NCI-H2081 treated with DMSO at 0.1 percent for 48 hours (cell line): ENCODE results near the gene GFOD1.

ENCODE experiments used
- DNase-seq: peaks from one replicate; lab custom pipeline; 2025; lab: John Stamatoyannopoulos, UW

The GFOD1 gene

DNA sequence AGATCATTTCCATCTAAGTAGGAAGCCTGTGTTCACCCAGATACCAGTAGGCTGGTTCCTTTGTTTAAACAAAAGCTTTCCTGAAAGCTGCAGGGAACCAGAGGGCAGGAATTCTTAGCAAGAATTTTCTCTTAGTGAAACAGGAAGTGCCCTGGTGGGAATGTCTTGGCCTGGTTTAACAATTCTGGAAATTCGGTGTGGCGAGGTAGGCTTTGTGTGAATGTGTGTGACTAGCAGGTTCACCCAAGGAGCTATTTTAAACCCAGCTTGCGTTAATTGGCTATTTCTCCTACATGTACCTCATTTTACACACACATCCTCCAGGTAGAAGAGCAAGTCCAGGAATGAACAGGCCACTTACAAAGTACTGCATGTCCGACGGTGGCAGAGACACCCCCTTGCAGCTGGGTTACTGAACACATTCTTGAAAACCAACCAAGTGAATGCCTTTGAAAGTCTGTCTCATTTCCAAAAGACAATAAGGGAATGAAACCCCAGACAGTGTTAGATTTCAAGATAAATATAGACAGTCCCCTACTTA, 64.6 kb downstream of the GFOD1 start:
- no peak for DNase-seq

- DNase-seq, result no peak
Observed at GRCh38 chr6:13421425-13422059, 65.9 kb downstream of the GFOD1 start.

DNA sequence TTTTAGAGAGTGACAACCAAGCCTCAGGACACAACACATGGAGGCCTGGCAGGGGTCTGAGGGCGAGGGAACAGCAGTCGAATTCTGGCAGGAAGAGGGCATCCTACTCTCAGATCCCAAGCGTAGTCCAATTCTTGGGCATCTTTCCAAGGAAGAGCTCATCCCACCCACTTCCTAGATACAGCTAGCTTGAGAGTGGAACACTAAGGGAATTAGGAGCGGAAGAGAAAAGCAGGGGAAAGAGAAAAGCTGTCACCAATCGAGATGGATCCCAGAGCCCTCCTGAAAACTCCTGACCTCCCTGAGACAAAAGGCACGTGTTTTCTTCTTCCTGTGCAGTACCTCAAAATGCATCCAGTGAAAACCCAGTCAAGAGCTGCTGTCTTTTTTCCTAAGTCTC, 67.1 kb downstream of the GFOD1 start:
- DNase-seq, result no peak

GRCh38 chr6:13419422-13420195, 67.8 kb downstream of the GFOD1 start:
- DNase-seq, result no peak

DNA sequence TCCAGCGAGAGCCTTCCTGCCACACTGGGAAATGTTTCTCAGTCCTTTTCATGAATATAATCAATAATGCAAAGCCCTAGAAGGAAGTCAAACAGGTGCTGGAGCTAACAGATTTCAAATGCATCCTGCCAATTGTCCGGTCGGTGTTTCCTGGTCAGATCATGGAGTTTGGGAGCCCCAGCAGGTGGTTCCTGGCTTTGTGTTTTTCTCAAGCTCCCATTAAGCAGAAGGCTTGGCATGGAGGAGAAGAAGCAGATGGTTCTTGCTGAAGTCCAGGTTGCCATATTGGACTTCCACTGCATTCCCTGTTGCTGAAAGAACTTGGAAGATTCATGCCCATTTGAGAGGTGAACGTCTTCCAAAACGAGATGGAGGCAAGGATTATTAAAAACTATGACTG, 68.6 kb downstream of the GFOD1 start:
- DNase-seq, result no peak

DNA sequence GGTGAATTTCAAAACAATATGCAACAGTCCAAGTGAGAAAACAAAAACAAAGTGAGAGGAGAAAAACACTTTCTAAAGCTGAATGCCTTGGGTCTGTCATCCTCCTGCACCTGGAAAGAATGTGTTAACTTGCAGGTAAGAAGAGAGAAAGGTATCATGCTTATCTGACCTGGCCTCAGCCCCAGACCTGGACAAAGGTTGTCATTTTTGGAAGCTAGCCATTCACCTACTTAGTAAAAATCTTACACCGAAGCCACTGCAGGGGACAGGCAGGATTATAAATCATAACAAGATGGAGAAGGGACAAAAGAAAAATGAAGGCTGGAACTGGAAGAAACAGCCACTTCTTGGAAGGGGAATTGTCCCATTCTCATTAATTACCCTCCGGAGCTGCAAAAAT, 69.4 kb downstream of the GFOD1 start:
- DNase-seq, result no peak

DNA sequence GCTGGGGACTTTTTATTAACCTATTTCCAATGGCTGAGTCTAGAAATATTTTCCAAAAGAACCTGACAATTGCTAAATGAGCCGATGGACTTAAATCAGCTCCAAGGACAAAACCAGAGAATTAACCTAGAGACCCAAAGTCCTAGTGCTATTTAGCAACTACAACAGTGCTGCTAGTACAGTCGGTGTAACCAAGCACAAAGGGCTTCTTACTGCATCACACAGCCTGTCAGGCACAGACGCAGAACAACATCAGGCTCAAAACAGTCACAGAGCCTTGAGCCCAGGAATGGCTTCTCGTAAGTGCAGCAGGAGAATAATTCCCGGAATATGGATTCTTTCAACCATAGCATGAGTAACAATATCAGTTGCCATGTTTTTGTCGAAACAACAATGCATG, 70.0 kb downstream of the GFOD1 start:
- no peak for DNase-seq

DNA sequence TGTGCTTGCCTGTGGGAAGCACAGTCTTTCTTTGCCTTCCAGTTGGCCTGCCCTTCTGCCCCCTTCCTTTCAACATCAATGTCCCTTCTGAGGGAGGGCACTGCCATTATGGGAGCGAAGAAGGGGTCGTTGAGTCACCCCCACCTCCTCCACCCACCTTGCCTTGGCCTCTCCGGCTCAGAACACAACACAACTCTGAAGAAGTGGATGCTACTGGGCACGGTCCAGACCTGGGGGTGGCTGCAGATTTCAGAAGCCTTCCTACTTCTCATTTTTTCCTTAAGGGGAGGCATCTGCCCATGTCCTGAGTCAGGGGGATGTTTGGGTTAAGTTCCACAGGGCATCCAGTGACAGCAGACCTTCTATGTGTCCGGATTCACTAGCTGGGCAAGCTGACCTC, 72.1 kb downstream of the GFOD1 start:
- DNase-seq, result no peak

DNA sequence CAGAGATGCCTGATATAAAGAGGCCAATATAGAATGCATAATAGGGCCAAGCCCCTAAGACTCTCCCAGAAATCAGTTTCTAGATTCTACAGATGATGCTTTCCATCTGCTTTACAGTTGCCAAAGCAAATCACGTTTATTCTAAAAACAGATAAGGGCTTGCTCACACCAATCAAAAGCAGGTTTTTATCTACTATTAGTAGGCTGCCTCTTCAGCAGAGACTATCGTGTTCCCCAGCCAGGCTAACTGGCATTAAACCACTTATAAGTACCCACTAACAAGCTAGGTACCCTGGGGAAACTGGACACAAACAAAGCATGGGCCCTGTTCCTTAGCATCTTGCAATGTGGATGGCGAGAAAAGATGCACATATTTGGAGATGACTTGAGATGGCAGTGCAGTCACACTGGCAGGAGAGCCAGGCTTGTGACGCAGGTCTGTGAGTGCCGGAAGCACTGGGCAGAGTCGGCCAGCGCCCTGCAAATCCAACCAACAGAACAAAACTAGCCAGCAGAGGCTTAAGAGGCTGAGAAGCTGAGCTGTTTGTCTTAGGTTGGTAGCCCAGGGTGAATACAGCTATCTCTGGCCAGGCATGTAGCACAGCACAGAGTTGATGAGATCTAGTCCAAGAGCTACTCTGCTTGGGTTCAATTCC, 73.4 kb downstream of the GFOD1 start:
- DNase-seq, result no peak

GRCh38 chr6:13413466-13413862, 73.9 kb downstream of the GFOD1 start:
- DNase-seq, result no peak

DNA sequence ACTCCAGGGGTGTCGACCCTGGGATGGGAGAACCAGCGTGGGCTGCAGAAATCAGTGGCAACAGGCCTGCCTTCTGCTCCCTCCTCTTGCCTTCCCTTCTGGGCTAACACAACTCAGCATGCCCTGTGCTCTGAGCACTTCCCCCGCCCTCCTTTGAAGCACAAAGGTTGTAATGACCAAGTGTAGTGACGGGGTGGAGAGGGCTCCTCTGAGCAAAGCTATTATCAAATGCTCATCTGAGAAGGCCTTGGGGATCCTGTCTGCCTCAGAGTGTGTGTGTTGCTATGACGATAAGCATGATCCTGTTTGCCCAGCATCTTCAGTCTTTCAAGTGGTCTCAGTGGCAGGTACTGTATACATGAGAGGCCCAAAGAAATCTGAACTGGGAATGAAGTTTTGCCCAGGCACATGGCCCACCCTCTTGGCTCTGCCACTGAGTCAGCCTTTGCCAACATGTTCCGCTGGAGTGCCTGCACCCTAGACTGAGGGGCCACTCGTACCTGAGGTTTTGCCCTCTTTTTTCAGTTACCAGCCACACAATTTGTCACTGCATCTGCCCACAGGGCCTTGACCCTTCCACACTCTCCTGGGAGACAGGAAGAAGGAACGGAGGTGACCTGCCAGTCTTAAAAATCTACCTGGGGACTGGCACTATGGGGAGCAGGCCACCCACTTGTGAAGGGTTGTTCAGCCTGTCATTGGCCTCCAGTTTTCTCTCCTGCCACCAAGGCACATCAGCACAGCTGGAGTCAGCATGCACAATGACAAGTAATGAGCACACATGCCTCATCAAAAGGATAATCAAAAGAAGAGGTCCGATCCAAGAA, 74.5 kb downstream of the GFOD1 start:
- no peak for DNase-seq

DNA sequence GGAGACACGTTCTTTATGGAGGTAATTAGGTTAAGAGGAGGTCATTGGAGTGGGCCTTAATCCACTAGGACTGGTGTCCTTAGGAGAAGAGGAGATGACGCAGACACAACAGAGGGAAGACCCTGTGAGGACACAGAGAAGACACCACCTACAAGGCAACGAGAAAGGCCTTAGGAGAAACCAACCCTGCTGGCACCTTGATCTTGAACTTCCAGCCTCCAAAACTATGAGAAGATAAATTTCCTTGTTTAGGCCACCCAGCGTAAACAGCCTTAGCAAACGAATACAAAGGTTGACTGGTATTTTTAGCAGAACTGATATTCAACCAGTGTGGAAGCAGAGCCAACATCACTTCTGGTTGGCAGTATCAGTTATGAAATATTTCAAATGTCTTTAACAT, 75.2 kb downstream of the GFOD1 start:
- no peak for DNase-seq

- DNase-seq, result no peak
Observed at GRCh38 chr6:13411484-13411883, 75.9 kb downstream of the GFOD1 start.

GRCh38 chr6:13409991-13410390, 77.4 kb downstream of the GFOD1 start:
- no peak for DNase-seq

GRCh38 chr6:13407709-13408695, 79.4 kb downstream of the GFOD1 start:
- DNase-seq, result no peak

- DNase-seq, result no peak
Observed at GRCh38 chr6:13407368-13407708, 80.1 kb downstream of the GFOD1 start.

DNA sequence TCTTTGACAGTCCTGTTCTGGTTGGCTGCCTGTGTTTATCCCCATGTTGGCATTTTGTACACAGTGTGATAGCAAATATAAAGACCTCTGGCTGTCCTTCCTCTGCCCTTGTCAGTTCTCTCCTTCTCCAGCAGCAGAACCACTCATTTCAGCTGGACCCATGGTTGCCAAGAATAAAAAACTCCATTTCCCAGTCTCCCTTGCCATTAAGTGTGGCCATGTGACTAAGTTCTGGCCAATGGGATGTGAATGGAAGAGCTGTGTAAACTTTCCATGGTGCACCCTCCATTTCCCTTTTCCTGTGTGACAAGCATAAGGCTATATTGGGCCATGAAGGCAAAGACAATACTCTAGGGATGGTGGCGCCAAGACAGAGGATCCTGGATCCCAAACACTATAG, 80.6 kb downstream of the GFOD1 start:
- DNase-seq, result no peak

GRCh38 chr6:13405961-13406477, 81.4 kb downstream of the GFOD1 start:
- no peak for DNase-seq

GRCh38 chr6:13404892-13405254, 82.5 kb downstream of the GFOD1 start:
- no peak for DNase-seq

DNA sequence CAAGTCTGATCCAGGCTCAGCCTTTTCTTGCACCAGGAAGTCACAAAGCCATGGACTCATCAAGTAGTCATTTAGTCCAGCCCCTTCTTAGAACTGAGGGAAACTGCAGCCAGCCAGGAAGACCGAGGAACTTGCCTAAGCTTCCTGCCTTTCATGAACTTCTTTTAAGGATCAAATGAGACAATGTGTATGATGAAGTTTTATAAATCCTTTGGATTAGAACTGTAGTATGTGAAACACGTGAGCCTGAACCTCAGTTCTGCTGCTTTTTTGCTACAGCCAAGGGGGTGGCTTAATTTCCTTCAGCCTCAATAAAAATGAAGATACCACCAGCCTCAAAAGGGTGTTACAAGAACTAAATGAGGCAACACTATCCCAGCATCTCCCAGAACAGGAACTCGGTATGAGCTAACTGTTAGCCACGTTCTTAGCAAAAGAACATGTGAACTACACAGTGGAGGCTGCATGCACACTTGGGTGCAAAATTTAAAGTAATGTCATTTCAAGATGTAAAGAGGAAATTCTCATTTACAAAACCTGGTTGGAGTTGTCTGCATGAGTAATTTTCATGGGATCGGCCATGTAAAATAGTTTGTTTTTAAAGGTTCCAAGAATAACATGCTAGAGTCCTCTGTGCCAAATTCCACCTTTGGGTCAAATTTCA, 83.0 kb downstream of the GFOD1 start:
- DNase-seq, result no peak
